OCI-LY1 (cell line): Measurements from ENCODE around the gene MKRN2OS.
A peak's percentile ranks its signal among the peaks of the same experiment; 100 is the strongest.

ENCODE experiments used
- EZH2 ChIP-seq: fragments of 200-600 bp; sonication (generic), shearing (Covaris generic); IDR thresholded peaks from 2 replicates; pipeline ENCODE4 v1.8.0; 2017; ENCODE audit warnings: borderline replicate concordance, mixed run types, mild to moderate bottlenecking, antibody characterized with exemption, low read length, moderate library complexity, mixed read lengths
- TF ChIP-seq, protein P1 (sequence below): fragments of 200-600 bp; sonication (generic), shearing (Covaris generic); IDR thresholded peaks from 2 replicates; pipeline ENCODE4 v1.5.1; 2017; ENCODE audit warnings: mild to moderate bottlenecking, antibody characterized with exemption, low read length, moderate library complexity, mixed read lengths

DNA sequence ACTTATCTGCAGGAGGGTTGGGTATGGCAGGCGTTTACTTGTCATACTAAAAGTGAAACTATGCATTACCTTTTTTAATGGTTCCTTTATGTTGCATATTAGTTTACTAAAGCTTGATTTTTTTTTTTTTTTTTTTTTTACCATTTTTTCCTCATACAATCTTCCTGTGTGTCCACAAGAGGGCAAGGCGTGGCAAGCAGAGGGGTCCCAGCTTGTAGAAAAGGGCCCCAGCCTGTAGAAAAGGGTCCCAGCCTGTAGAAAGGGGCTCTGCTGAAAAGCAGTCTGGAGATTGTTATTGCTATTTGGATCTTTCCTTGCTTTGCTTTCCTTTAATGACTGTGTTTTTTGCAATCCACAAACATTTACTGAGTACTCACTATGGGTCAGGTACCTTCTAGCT lies 33.4 kb upstream of the MKRN2OS start:
- TF ChIP-seq, protein P1, sequence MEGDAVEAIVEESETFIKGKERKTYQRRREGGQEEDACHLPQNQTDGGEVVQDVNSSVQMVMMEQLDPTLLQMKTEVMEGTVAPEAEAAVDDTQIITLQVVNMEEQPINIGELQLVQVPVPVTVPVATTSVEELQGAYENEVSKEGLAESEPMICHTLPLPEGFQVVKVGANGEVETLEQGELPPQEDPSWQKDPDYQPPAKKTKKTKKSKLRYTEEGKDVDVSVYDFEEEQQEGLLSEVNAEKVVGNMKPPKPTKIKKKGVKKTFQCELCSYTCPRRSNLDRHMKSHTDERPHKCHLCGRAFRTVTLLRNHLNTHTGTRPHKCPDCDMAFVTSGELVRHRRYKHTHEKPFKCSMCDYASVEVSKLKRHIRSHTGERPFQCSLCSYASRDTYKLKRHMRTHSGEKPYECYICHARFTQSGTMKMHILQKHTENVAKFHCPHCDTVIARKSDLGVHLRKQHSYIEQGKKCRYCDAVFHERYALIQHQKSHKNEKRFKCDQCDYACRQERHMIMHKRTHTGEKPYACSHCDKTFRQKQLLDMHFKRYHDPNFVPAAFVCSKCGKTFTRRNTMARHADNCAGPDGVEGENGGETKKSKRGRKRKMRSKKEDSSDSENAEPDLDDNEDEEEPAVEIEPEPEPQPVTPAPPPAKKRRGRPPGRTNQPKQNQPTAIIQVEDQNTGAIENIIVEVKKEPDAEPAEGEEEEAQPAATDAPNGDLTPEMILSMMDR = peak; percentile 32; the same call in 1 of the 2 replicates
- no peak for TF ChIP-seq EZH2
